ENCODE results near the gene MYPOP. TPM values are rescaled to one million over a fixed set of nuclear protein-coding genes. Genes with fewer than 3 reads are reported as not detected.

Gene MYPOP
- total RNA-seq, 1 experiment from 2014 or later, result 5.5 TPM

GRCh38 chr19:45881909-45882528, 20.4 kb downstream of the MYPOP start:
- Mint-ChIP-seq H3K4me3 (ENCODE audit: unreplicated experiment) (no peak overlapping the region), H3K27ac (ENCODE audit: low read depth, unreplicated experiment) (no peak overlapping the region), H3K27me3 (ENCODE audit: insufficient read depth, unreplicated experiment) (peaks cover 12% of the 10 kb centered on the region), H3K9me3 (ENCODE audit: unreplicated experiment) (no peaks in the 10 kb centered on the region), H3K4me1 (ENCODE audit: insufficient read depth, unreplicated experiment) (peaks cover 10% of the 10 kb centered on the region), H3K36me3 (ENCODE audit: insufficient read depth, unreplicated experiment) (peaks cover 18% of the 10 kb centered on the region)
- no TSS peak for BruUV-seq (replicated peaks)
- TF ChIP-seq, protein P1, sequence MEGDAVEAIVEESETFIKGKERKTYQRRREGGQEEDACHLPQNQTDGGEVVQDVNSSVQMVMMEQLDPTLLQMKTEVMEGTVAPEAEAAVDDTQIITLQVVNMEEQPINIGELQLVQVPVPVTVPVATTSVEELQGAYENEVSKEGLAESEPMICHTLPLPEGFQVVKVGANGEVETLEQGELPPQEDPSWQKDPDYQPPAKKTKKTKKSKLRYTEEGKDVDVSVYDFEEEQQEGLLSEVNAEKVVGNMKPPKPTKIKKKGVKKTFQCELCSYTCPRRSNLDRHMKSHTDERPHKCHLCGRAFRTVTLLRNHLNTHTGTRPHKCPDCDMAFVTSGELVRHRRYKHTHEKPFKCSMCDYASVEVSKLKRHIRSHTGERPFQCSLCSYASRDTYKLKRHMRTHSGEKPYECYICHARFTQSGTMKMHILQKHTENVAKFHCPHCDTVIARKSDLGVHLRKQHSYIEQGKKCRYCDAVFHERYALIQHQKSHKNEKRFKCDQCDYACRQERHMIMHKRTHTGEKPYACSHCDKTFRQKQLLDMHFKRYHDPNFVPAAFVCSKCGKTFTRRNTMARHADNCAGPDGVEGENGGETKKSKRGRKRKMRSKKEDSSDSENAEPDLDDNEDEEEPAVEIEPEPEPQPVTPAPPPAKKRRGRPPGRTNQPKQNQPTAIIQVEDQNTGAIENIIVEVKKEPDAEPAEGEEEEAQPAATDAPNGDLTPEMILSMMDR (IDR thresholded peaks at IDR 0.05; ENCODE audit: unreplicated experiment), result no peak
- ChIA-PET POLR2A (interaction anchor here (3.4 kb wide), 1 partner anchor 18 kb away, joined by 12 read pairs; the partner anchor contains the start of genes FOXA3 and SYMPK), CTCF (interaction anchor here (0.6 to 1.7 kb wide), 9 partner anchors 13 to 580 kb away, joined by 3 to 7 read pairs (median 4); partner anchors contain the start of genes FOXA3, MYPOP and SIX5)
- no peak for DNase-seq (ENCODE audit: unreplicated experiment)
- intact Hi-C loops (cut with micrococcal nuclease), result loop anchor here (2.0 to 10.0 kb wide), 2 partner anchors 111 to 113 kb away; partner anchors contain the start of gene CCDC61

DNA sequence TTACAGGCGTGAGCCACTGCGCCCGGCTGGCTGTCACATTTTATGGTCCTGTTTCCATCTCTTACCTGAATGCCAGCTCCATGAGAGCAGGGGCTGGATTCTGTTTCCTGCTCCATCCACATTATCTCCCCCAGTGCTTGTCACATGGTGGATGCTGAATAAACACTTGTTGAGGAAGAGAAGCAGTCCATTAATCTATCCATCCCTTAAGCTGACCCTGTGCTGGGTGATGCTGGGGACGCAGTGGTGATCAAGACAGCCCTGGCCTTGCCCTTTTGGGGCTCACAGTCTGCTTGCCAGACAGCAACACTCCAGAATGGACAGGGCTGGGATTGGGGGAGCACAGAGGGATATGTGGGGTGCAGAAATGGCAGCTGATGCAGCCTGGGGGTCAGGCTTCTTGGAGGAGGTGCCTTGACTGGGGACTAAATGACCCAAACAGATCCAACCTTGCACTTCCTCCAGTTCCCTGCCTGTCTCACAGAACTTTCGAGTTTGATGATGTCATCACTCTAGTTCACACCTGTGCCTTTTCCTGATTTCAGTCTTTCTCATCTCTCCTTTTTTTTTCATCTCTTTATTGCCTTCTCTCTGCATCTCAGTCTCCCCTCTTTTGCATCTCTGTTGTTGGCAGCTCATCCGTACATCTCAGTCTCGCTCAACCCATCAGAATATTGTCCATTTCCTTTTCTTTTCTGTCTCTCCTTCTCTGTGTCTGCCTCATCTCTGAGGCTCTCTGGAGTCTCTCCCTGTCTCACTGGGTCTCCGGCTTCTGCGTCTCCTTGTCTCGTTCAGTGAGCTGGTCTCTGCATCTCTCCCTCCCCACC, 21.1 kb downstream of the MYPOP start:
- DNase-seq (ENCODE audit: unreplicated experiment), result no peak
- Mint-ChIP-seq H3K4me3 (ENCODE audit: unreplicated experiment) (no peak overlapping the region), H3K36me3 (ENCODE audit: insufficient read depth, unreplicated experiment) (peaks cover 12% of the 10 kb centered on the region), H3K4me1 (ENCODE audit: insufficient read depth, unreplicated experiment) (peaks cover 10% of the 10 kb centered on the region), H3K27ac (ENCODE audit: low read depth, unreplicated experiment) (no peak overlapping the region), H3K27me3 (ENCODE audit: insufficient read depth, unreplicated experiment) (peaks cover 17% of the 10 kb centered on the region), H3K9me3 (ENCODE audit: unreplicated experiment) (no peaks in the 10 kb centered on the region)
- ChIA-PET POLR2A (interaction anchor here (3.4 kb wide), 1 partner anchor 18 kb away, joined by 12 read pairs; the partner anchor contains the start of genes FOXA3 and SYMPK), CTCF (interaction anchor here (0.6 to 1.7 kb wide), 7 partner anchors 12 to 201 kb away, joined by 3 to 7 read pairs (median 3); partner anchors contain the start of gene MYPOP)
- no TSS peak for BruUV-seq (replicated peaks)
- TF ChIP-seq, protein P1 (IDR thresholded peaks at IDR 0.05; ENCODE audit: unreplicated experiment), result no peak
- intact Hi-C loops (cut with micrococcal nuclease), result loop anchor here (10.0 kb wide), 1 partner anchor 114 kb away; the partner anchor contains the start of gene CCDC61

GRCh38 chr19:45879971-45880370, 22.4 kb downstream of the MYPOP start:
- intact Hi-C loops (cut with micrococcal nuclease), result loop anchor here (10.0 kb wide), 1 partner anchor 115 kb away; the partner anchor contains the start of gene CCDC61

More at GRCh38 chr19:45879971-45880370, 22.4 kb downstream of the MYPOP start:
- TF ChIP-seq, protein P1 (IDR thresholded peaks at IDR 0.05; ENCODE audit: unreplicated experiment), result no peak
- no peak overlapping the region for H3K4me3 Mint-ChIP-seq (ENCODE audit: unreplicated experiment)
- no peak overlapping the region for H3K27ac Mint-ChIP-seq (ENCODE audit: low read depth, unreplicated experiment)
- no peak for DNase-seq (ENCODE audit: unreplicated experiment)
- H3K27me3 Mint-ChIP-seq (ENCODE audit: insufficient read depth, unreplicated experiment), result peaks cover 31% of the 10 kb centered on the region
- H3K36me3 Mint-ChIP-seq (ENCODE audit: insufficient read depth, unreplicated experiment), result peaks cover 7% of the 10 kb centered on the region
- ChIA-PET CTCF (interaction anchor here (1.3 to 1.4 kb wide), 2 partner anchors 14 to 137 kb away, joined by 3 read pairs; no protein-coding TSS in a partner anchor), POLR2A (interaction anchor here (3.4 kb wide), 1 partner anchor 16 kb away, joined by 12 read pairs; the partner anchor contains the start of genes FOXA3 and SYMPK)
- BruUV-seq (replicated peaks), result no TSS peak
- peaks cover 7% of the 10 kb centered on the region for H3K4me1 Mint-ChIP-seq (ENCODE audit: insufficient read depth, unreplicated experiment)
- no peaks in the 10 kb centered on the region for H3K9me3 Mint-ChIP-seq (ENCODE audit: unreplicated experiment)
